GM12892 (cell line): Measurements from ENCODE around the gene FDXACB1.
"Not testable (repeated sequence)": the region's sequence is repeated elsewhere in the genome, so short reads cannot be mapped to it uniquely, and the experiment has no call there.

ENCODE experiments used
- POLR2A ChIP-seq: IDR thresholded peaks from 2 replicates; pipeline ENCODE4 v1.6.1; 2011; ENCODE audit warnings: low read depth, low read length, control low read depth
- POLR2AphosphoS5 ChIP-seq: IDR thresholded peaks from 2 replicates; pipeline ENCODE4 v1.6.1; 2011; ENCODE audit warnings: low read depth, low read length, control low read depth

DNA sequence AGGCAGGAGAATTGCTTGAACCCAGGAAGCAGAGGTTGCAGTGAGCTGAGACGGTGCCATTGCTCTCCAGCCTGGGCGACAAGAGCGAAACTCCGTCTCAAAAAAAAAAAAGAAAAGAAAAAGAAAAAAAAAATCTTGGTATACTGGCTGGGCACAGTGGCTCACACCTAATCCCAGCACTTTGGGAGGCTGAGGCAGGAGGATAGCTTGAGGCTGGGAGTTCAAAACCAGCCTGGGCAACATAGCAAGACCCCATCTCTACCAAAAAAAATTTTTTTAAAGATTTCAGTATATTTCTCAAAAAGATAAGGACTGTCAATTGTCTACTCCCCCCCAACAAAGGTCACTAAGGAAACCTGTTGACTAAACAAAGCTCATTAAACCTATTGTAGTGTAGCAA is 6.1 kb upstream of the FDXACB1 start:
- TF ChIP-seq POLR2AphosphoS5, POLR2A: not testable (repeated sequence)
